ENCODE measurements around the gene MYO7B.

DNA sequence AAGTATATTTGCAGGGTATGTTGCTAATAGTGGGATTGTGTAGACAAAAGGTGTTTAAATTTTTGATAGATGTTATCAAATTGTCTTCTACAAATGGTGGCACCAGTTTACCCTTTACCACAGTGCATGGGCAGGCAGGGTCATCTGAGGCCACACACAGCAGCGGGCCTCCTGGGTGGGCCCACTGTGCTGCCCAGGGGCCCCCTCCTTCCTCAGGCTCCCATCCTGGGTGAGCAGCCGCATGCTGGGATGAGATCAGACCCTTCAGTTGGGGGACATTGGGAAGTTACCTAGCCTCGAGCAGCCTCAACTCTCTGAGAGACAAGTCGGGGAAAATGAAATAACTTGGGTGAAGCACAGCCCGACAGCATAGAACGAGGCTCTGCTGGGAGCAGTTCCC is 9.7 kb downstream of the MYO7B start:
- TF ChIP-seq POLR2AphosphoS5 (IDR thresholded peaks at IDR 0.05; ENCODE audit: borderline replicate concordance, low read depth, low read length), result no peak
- TF ChIP-seq EZH2 (IDR thresholded peaks at IDR 0.05), result no peak
- no peak for TF ChIP-seq FOXP2 (optimal IDR thresholded peaks at IDR 0.05; ENCODE audit: control extremely low read depth, extremely low read length, insufficient read depth)

Measured in SK-N-MC (cell line).